A673 (cell line): ENCODE results near the gene DHODH. TPM values are rescaled to one million over a fixed set of nuclear protein-coding genes. Genes with fewer than 3 reads are reported as not detected.
"Not testable (repeated sequence)": the region's sequence is repeated elsewhere in the genome, so short reads cannot be mapped to it uniquely, and the experiment has no call there.

Source experiments
- BruUV-seq: library from RNA; stranded (reverse); fragments of 400-500 nt; replicated peaks from 2 replicates; lab custom pipeline; 2021; lab: Mats Ljungman, UMichigan
- CTCF ChIA-PET: fragments of 300-600 bp; sonication (Branson Sonifier 250); formaldehyde crosslinking; loops from one replicate; lab custom pipeline; 2022; ENCODE audit warnings: antibody characterized with exemption; lab: Charles Lee
- POLR2A ChIA-PET: fragments of 300-600 bp; sonication (Branson Sonifier 250); formaldehyde crosslinking; loops from one replicate; lab custom pipeline; 2022; ENCODE audit warnings: antibody characterized with exemption; ENCODE audit not compliant: low non-redundant PET; lab: Charles Lee
- DNase-seq: peaks from one replicate; pipeline ENCODE4 v3.0.0-alpha.2; 2015; ENCODE audit warnings: low spot score
- H3K27ac ChIP-seq: fragments of 200-600 bp; sonication (generic); 2 replicates; pipeline ENCODE4 v1.5.1; 2016; ENCODE audit warnings: mixed run types, low read depth, mild to moderate bottlenecking, mixed read lengths, antibody characterized with exemption, low read length; ENCODE audit not compliant: poor library complexity, severe bottlenecking
- H3K27me3 ChIP-seq: fragments of 200-600 bp; sonication (generic); replicated peaks from 2 replicates; pipeline ENCODE4 v1.6.1; 2017; ENCODE audit warnings: mixed run types, low read depth, mild to moderate bottlenecking, mixed read lengths, antibody characterized with exemption, low read length; ENCODE audit not compliant: insufficient read depth, poor library complexity
- H3K36me3 ChIP-seq: fragments of 200-600 bp; sonication (generic); 2 replicates; pipeline ENCODE4 v1.6.1; 2016; ENCODE audit warnings: mixed run types, mild to moderate bottlenecking, mixed read lengths, antibody characterized with exemption, low read length; ENCODE audit not compliant: insufficient read depth, poor library complexity, severe bottlenecking
- H3K4me1 ChIP-seq: fragments of 200-600 bp; sonication (generic); 2 replicates; pipeline ENCODE4 v1.6.1; 2017; ENCODE audit warnings: mixed run types, mild to moderate bottlenecking, mixed read lengths, antibody characterized with exemption, low read length; ENCODE audit not compliant: insufficient read depth, poor library complexity, severe bottlenecking
- H3K4me3 ChIP-seq: fragments of 200-600 bp; sonication (generic); 2 replicates; pipeline ENCODE4 v1.5.1; 2016; ENCODE audit warnings: low read depth, mixed run types, mild to moderate bottlenecking, mixed read lengths, low read length; ENCODE audit not compliant: poor library complexity, severe bottlenecking
- H3K9me3 ChIP-seq: fragments of 200-600 bp; sonication (generic); 2 replicates; pipeline ENCODE4 v1.6.1; 2016; ENCODE audit warnings: mixed run types, low read depth, mild to moderate bottlenecking, mixed read lengths, antibody characterized with exemption, low read length; ENCODE audit not compliant: poor library complexity, severe bottlenecking
- EZH2 ChIP-seq: fragments of 200-600 bp; sonication (generic); IDR thresholded peaks from 2 replicates; pipeline ENCODE4 v1.6.1; 2017; ENCODE audit warnings: borderline replicate concordance, low read depth, mild to moderate bottlenecking, mixed read lengths, antibody characterized with exemption, low read length; ENCODE audit not compliant: poor library complexity, severe bottlenecking
- intact Hi-C: fragments of 100-400 bp; cut with micrococcal nuclease; formaldehyde crosslinking; loops from one replicate; pipeline ENCODE4 v1.10.0; 2022; ENCODE audit not compliant: unreplicated experiment
- total RNA-seq: library from RNA; stranded (reverse); gene quantifications from 2 replicates; pipeline ENCODE4 v1.2.3, GENCODE V29; 2021
- TF ChIP-seq, protein P1 (sequence below): fragments of 300-800, 200-600 bp; sonication (generic); conservative IDR thresholded peaks from 2 replicates; pipeline ENCODE4 v1.5.1; 2017; ENCODE audit warnings: low read depth, mild to moderate bottlenecking, antibody characterized with exemption, low read length, moderate library complexity, mixed read lengths

Gene DHODH
- total RNA-seq, 1 experiment from 2014 or later: 12.8 TPM

- DNase-seq: no peak
- BruUV-seq: no TSS peak
- no peak for TF ChIP-seq EZH2
- TF ChIP-seq, protein P1, sequence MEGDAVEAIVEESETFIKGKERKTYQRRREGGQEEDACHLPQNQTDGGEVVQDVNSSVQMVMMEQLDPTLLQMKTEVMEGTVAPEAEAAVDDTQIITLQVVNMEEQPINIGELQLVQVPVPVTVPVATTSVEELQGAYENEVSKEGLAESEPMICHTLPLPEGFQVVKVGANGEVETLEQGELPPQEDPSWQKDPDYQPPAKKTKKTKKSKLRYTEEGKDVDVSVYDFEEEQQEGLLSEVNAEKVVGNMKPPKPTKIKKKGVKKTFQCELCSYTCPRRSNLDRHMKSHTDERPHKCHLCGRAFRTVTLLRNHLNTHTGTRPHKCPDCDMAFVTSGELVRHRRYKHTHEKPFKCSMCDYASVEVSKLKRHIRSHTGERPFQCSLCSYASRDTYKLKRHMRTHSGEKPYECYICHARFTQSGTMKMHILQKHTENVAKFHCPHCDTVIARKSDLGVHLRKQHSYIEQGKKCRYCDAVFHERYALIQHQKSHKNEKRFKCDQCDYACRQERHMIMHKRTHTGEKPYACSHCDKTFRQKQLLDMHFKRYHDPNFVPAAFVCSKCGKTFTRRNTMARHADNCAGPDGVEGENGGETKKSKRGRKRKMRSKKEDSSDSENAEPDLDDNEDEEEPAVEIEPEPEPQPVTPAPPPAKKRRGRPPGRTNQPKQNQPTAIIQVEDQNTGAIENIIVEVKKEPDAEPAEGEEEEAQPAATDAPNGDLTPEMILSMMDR: no peak
- Histone ChIP-seq H3K27me3 (no peaks in the 10 kb centered on the region), H3K4me3 (no peak overlapping the region), H3K27ac (no peak overlapping the region), H3K4me1 (no peaks in the 10 kb centered on the region), H3K36me3 (no peaks in the 10 kb centered on the region), H3K9me3 (no peaks in the 10 kb centered on the region)
- ChIA-PET CTCF (no interaction called here), POLR2A (no interaction called here)
- intact Hi-C loops: no loop called here
Measured at GRCh38 chr16:72002619-72003018, 5.9 kb upstream of the DHODH start.

- BruUV-seq, DNase-seq, intact Hi-C loops, H3K9me3 ChIP-seq, H3K27me3 ChIP-seq, H3K27ac ChIP-seq, CTCF ChIA-PET, H3K36me3 ChIP-seq, H3K4me1 ChIP-seq, POLR2A ChIA-PET: not testable (repeated sequence)
- peak overlapping the region; percentile 73 for H3K4me3 ChIP-seq
Measured at GRCh38 chr16:72008065-72008423, 500 bp upstream of the DHODH start.

DNA sequence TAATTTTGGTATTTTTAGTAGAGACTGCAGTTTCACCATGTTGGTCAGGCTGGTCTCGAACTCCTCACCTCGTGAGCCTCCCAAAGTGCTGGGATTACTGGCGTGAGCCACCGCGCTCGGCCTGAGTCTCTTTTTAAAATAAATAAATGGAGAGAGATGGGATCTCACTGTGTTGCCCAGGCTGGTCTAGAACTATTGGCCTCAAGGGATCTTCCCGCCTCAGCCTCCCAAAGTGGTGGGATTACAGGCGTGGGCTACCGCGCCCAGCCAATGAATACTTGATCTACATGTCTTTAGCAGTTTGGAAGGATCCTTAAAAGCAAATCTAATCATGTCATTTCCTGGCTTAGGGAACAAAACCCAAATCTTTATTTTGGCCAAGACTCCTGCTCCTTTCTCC, 1.2 kb downstream of the DHODH start:
- BruUV-seq: no TSS peak
- no peak for TF ChIP-seq EZH2
- ChIA-PET CTCF (no interaction called here), POLR2A (no interaction called here)
- H3K9me3 ChIP-seq: no peaks in the 10 kb centered on the region
- H3K36me3 ChIP-seq: no peaks in the 10 kb centered on the region
- H3K4me3 ChIP-seq: peak overlapping the region; percentile 73
- no peak overlapping the region for H3K27ac ChIP-seq
- no peak for DNase-seq
- H3K27me3 ChIP-seq: no peaks in the 10 kb centered on the region
- H3K4me1 ChIP-seq: peaks cover 14% of the 10 kb centered on the region
- intact Hi-C loops: no loop called here

- CTCF ChIA-PET: no interaction called here
- no peak for DNase-seq
- TF ChIP-seq, protein P1: no peak
- no peak for TF ChIP-seq EZH2
- no peaks in the 10 kb centered on the region for H3K9me3 ChIP-seq
- H3K4me3 ChIP-seq: no peak overlapping the region
- H3K4me1 ChIP-seq: peaks cover 14% of the 10 kb centered on the region
- POLR2A ChIA-PET: no interaction called here
- intact Hi-C loops: no loop called here
- no peaks in the 10 kb centered on the region for H3K36me3 ChIP-seq
- BruUV-seq: no TSS peak
- H3K27me3 ChIP-seq: no peaks in the 10 kb centered on the region
- no peak overlapping the region for H3K27ac ChIP-seq
Measured at GRCh38 chr16:72012607-72013006, 4.1 kb downstream of the DHODH start.
